ENCODE measurements around the gene POMT1.

Gene POMT1

DNA sequence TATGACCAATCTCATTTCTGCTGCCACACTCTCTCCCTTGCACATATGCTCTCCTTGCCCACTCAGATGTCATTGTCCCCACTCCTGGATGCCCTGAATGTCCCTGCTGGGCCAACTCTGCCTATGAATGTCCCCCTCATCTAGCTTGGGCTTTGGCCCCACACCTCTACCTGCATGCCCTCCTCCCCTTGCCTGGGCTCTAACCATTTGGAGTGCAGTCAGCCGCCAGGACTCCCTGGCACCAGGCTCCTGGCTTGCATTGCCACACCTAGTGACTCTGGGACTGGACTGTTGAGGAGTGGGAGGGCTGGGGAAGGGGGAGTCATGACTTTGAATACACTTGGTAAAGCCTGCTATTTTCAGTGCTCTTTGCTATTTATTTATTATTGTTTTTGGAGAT lies 41.6 kb upstream of the POMT1 start:
- TF ChIP-seq, protein P1, sequence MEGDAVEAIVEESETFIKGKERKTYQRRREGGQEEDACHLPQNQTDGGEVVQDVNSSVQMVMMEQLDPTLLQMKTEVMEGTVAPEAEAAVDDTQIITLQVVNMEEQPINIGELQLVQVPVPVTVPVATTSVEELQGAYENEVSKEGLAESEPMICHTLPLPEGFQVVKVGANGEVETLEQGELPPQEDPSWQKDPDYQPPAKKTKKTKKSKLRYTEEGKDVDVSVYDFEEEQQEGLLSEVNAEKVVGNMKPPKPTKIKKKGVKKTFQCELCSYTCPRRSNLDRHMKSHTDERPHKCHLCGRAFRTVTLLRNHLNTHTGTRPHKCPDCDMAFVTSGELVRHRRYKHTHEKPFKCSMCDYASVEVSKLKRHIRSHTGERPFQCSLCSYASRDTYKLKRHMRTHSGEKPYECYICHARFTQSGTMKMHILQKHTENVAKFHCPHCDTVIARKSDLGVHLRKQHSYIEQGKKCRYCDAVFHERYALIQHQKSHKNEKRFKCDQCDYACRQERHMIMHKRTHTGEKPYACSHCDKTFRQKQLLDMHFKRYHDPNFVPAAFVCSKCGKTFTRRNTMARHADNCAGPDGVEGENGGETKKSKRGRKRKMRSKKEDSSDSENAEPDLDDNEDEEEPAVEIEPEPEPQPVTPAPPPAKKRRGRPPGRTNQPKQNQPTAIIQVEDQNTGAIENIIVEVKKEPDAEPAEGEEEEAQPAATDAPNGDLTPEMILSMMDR (IDR thresholded peaks at IDR 0.05; ENCODE audit: low read depth, low read length): no peak
- no peak for TF ChIP-seq POLR2A (IDR thresholded peaks at IDR 0.05; ENCODE audit: extremely low read depth, insufficient read length)
- TF ChIP-seq, protein P2, sequence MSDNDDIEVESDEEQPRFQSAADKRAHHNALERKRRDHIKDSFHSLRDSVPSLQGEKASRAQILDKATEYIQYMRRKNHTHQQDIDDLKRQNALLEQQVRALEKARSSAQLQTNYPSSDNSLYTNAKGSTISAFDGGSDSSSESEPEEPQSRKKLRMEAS (IDR thresholded peaks at IDR 0.05; ENCODE audit: low read depth, low read length): no peak
- no peak for TF ChIP-seq MYC (IDR thresholded peaks at IDR 0.05; ENCODE audit: low read depth, low read length)
- DNase-seq (ENCODE audit: low read depth): no peak
- H3K4me3 ChIP-seq (ENCODE audit: low read depth, low read length): no peak overlapping the region

- TF ChIP-seq, protein P1 (IDR thresholded peaks at IDR 0.05; ENCODE audit: low read depth, low read length): no peak
- no peak for TF ChIP-seq MYC (IDR thresholded peaks at IDR 0.05; ENCODE audit: low read depth, low read length)
- TF ChIP-seq POLR2A (IDR thresholded peaks at IDR 0.05; ENCODE audit: extremely low read depth, insufficient read length): no peak
- peak; percentile 24 for DNase-seq (ENCODE audit: low read depth)
- H3K4me3 ChIP-seq (ENCODE audit: low read depth, low read length): no peak overlapping the region
Measured at GRCh38 chr9:131464354-131465000, 38.2 kb upstream of the POMT1 start.

- no peak for TF ChIP-seq MYC (IDR thresholded peaks at IDR 0.05; ENCODE audit: low read depth, low read length)
- no peak overlapping the region for H3K4me3 ChIP-seq (ENCODE audit: low read depth, low read length)
- no peak for DNase-seq (ENCODE audit: low read depth)
Measured at GRCh38 chr9:131465401-131465800, 37.3 kb upstream of the POMT1 start.

GRCh38 chr9:131467214-131467935 lies 35.3 kb upstream of the POMT1 start:
- DNase-seq (ENCODE audit: low read depth): no peak
- H3K4me3 ChIP-seq (ENCODE audit: low read depth, low read length): no peak overlapping the region
- TF ChIP-seq, protein P1 (IDR thresholded peaks at IDR 0.05; ENCODE audit: low read depth, low read length): no peak
- TF ChIP-seq, protein P2 (IDR thresholded peaks at IDR 0.05; ENCODE audit: low read depth, low read length): no peak
- TF ChIP-seq MYC (IDR thresholded peaks at IDR 0.05; ENCODE audit: low read depth, low read length) (no peak), POLR2A (IDR thresholded peaks at IDR 0.05; ENCODE audit: extremely low read depth, insufficient read length) (no peak)

GRCh38 chr9:131468031-131468430 lies 34.7 kb upstream of the POMT1 start:
- no peak for TF ChIP-seq POLR2A (IDR thresholded peaks at IDR 0.05; ENCODE audit: extremely low read depth, insufficient read length)
- no peak for TF ChIP-seq MYC (IDR thresholded peaks at IDR 0.05; ENCODE audit: low read depth, low read length)
- TF ChIP-seq, protein P2 (IDR thresholded peaks at IDR 0.05; ENCODE audit: low read depth, low read length): no peak
- TF ChIP-seq, protein P1 (IDR thresholded peaks at IDR 0.05; ENCODE audit: low read depth, low read length): no peak
- DNase-seq (ENCODE audit: low read depth): no peak
- H3K4me3 ChIP-seq (ENCODE audit: low read depth, low read length): no peak overlapping the region

DNA sequence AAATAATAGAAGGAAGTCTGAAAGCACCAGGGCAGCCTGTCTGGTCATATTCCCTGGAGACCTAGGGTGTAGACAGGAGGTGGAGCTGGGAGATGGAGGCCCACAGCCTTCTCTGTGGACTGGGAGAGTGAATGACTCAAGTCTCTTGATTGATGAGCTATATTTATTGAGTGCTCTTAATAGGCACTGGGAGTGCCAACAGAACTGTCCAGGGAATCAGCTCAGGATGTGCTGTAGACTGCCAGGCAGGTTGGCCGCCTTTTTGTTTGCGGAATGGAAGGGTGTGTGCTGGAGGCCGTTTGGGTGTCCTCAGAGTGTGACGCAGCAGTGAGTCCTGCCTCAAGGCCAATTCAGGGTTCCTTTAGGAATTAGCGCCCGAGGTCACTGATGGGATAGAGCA lies 33.4 kb upstream of the POMT1 start:
- DNase-seq (ENCODE audit: low read depth): no peak

More for the DNA sequence above, 33.4 kb upstream of the POMT1 start:
- no peak overlapping the region for H3K4me3 ChIP-seq (ENCODE audit: low read depth, low read length)
- TF ChIP-seq, protein P2 (IDR thresholded peaks at IDR 0.05; ENCODE audit: low read depth, low read length): no peak
- TF ChIP-seq POLR2A (IDR thresholded peaks at IDR 0.05; ENCODE audit: extremely low read depth, insufficient read length) (no peak), MYC (IDR thresholded peaks at IDR 0.05; ENCODE audit: low read depth, low read length) (no peak)
- TF ChIP-seq, protein P1 (IDR thresholded peaks at IDR 0.05; ENCODE audit: low read depth, low read length): no peak

Measured in NB4 (cell line).